ENCODE measurements around the gene PTP4A1.
A peak's percentile ranks its signal among the peaks of the same experiment; 100 is the strongest.

PTP4A1 gene

DNA sequence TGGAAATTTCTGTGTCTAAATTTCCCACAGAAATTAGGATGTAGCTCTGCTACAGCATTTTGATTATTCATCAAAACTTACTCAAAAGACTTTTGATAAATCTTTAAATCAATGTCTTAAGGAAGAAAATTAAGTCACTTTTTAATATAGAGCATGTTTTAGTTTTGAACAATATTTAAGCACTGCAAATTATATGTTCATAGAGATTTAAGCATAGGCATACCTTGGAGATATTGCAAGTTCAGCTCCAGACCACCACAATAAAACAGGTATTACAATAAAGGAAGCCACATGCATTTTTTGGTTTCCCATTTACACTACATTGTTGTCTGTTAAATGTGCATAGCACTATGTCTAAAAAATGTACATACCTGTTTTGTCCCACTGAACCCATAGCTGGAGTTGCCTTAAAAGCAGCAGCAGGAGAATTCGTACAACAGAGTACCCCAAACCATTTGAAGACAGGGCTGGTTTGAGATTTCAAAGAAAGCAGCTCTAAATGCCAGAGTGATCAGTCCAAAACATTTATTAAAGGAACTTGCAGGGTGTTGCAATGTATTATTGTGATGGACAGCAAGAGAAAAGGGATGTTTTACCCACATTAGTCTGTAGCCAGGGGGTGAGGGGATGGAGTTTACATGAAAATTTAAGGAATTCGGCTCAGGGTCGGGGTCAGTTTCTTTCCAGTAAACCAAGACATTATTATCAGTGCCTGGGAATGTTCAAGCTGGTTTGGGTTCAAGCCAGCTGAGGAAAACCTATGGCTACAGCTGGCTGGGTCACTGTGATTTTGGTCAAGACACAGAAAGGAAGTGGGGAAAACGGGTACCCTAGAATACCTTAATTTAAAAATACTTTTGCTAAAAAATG is 6.3 kb upstream of the PTP4A1 start:
- Mint-ChIP-seq H3K36me3 (ENCODE audit: low read depth) (no peaks in the 10 kb centered on the region), H3K4me1 (ENCODE audit: low read depth) (no peaks in the 10 kb centered on the region), H3K4me3 (no peak overlapping the region), H3K27me3 (peaks cover 2% of the 10 kb centered on the region), H3K27ac (no peak overlapping the region), H3K9me3 (no peaks in the 10 kb centered on the region)
- intact Hi-C loops (cut with micrococcal nuclease): no loop called here

DNA sequence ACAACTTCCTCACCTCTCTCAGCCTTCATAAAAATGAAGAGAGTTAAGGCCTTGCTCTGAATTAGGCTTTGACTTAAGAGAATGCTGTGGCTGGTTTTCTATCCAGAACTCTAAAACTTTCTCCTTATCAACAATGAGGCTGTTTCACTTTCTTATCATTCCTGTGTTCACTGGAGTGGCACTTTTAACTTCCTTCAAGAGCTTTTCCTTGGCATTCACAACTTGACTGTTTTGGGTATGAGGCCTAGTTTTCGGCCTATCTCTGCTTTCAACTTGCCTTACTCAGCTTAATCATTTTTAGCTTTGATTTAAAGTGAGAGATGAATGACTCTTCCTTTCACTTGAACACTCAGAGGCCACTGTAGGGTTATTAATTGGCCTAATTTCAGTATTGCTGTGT is 4.3 kb upstream of the PTP4A1 start:
- intact Hi-C loops (cut with micrococcal nuclease): no loop called here
- H3K4me3 Mint-ChIP-seq: no peak overlapping the region
- H3K9me3 Mint-ChIP-seq: no peaks in the 10 kb centered on the region
- H3K36me3 Mint-ChIP-seq (ENCODE audit: low read depth): peaks cover 8% of the 10 kb centered on the region
- peaks cover 2% of the 10 kb centered on the region for H3K27me3 Mint-ChIP-seq
- H3K4me1 Mint-ChIP-seq (ENCODE audit: low read depth): no peaks in the 10 kb centered on the region
- H3K27ac Mint-ChIP-seq: no peak overlapping the region

DNA sequence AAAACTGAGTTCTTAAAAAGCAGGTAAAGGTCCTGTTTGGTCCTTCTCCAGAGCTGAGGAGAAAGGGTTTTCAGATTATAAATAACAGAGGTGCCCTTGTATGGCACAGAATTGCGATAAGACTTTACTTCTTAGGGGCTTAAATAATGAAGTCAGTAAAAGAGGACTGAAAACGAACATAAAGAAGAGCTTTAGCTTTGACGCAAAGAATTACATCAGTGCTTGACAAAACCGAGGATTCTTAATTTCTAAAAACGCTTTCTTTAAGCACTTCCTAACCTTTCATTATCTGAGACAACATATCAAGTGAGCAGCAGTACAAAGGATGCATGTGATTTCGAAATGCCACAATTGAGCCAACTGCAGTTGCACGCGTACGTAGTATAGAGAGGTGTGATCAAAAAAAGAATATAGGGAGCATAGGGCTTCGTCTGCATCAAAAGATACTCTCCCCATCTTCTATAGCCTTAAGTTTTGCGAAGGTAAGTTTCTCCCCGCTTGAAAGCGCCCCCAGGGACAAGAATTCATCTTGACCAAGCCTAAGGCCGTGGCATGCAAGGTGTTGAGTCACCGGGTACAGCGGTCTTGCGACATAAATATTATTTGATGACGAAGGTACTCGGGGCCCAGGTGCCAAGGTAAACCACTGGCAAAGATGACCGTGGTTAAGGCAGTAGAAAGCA is 778 bp upstream of the PTP4A1 start:
- intact Hi-C loops (cut with micrococcal nuclease): no loop called here
- H3K4me1 Mint-ChIP-seq (ENCODE audit: low read depth): peaks cover 5% of the 10 kb centered on the region
- peaks cover 28% of the 10 kb centered on the region for H3K36me3 Mint-ChIP-seq (ENCODE audit: low read depth)
- H3K9me3 Mint-ChIP-seq: no peaks in the 10 kb centered on the region
- H3K27ac Mint-ChIP-seq: peak overlapping the region; percentile 97
- H3K4me3 Mint-ChIP-seq: peak overlapping the region; percentile 93
- peaks cover 2% of the 10 kb centered on the region for H3K27me3 Mint-ChIP-seq

GRCh38 chr6:63572747-63573075 is 431 bp downstream of the PTP4A1 start:
- peaks cover 2% of the 10 kb centered on the region for H3K27me3 Mint-ChIP-seq
- no peaks in the 10 kb centered on the region for H3K9me3 Mint-ChIP-seq
- intact Hi-C loops (cut with micrococcal nuclease): loop anchor here (1.0 kb wide), 2 partner anchors 63 to 220 kb away; partner anchors contain the start of gene PHF3
- H3K4me1 Mint-ChIP-seq (ENCODE audit: low read depth): peaks cover 5% of the 10 kb centered on the region
- peak overlapping the region; percentile 97 for H3K27ac Mint-ChIP-seq
- H3K36me3 Mint-ChIP-seq (ENCODE audit: low read depth): peaks cover 39% of the 10 kb centered on the region
- peak overlapping the region; percentile 93 for H3K4me3 Mint-ChIP-seq

DNA sequence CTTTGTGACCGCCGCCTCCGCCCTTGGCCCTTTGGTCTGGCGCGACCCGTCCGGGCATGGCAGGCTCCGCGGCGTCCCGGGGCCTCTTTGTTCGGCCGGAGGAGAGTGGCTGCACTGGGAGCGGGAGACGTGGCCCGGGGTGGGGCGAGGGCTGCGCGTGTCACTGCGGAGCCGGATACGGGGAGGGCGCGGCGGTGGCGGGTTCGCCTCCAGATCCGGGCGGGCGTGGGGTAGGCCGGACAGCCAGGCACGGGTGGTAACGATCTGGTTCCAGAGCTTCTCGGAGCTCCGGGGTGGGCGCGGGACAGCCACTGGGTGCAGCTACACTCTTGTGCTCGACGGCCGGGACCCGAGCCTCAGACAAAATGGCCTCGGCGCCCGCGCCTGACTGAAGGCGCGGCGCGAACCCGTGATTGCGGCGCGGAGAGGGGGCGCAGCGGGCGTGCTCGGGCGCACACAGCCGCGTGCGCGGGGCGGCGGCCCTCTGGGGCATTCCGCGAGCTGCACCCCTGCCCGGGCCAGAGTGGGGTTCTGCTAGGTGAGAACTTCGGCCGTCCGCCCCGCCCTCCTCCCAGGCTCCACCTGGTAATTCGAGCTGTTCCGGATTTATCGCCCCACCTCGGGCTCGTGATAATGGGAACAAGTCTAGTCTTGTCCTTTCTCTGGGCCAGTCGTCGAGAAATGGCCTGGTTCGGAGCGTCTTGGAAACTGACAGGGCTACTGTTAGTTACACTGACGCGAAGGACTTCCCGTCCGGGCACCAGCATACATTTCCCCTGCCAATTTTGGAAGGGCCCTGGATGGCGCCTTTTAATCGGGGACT is 1.0 kb downstream of the PTP4A1 start:
- Mint-ChIP-seq H3K9me3 (no peaks in the 10 kb centered on the region), H3K36me3 (ENCODE audit: low read depth) (peaks cover 39% of the 10 kb centered on the region), H3K4me3 (peak overlapping the region; percentile 93), H3K27ac (peak overlapping the region; percentile 97), H3K27me3 (peaks cover 2% of the 10 kb centered on the region), H3K4me1 (ENCODE audit: low read depth) (peaks cover 5% of the 10 kb centered on the region)
- intact Hi-C loops (cut with micrococcal nuclease): loop anchor here (1.0 kb wide), 2 partner anchors 62 to 221 kb away; partner anchors contain the start of gene PHF3

DNA sequence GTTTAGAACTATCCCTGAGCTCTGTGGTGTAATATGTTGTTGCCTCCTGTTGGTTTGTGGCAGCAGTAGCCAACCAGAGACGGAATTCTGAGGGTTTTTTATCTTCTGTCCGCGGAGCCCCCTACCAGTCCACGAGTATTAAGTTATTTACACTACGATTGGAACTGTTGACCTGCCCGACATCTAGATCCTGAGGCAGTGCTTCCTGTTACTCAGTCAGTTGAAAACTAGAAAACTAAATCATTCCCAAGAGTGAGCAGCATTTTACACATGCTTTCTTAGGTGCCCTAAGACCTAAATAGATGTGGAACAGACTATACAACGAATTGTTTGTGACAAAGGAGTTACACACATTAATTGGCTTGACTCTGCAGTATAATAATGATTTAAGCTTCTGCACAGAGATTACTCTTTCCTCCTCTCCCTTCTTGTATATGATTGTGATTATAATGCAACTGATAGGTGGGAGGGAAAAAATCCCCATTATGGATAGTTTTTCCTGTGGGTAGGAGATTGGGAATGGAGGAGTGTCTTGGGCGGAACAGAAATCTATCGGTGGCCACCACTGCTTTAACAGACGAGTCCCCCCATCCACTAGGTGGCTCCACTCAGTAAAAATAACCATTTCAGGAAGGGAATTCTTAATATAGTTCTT is 1.7 kb downstream of the PTP4A1 start:
- peak overlapping the region; percentile 93 for H3K4me3 Mint-ChIP-seq
- H3K27ac Mint-ChIP-seq: peak overlapping the region; percentile 97
- peaks cover 43% of the 10 kb centered on the region for H3K36me3 Mint-ChIP-seq (ENCODE audit: low read depth)
- peaks cover 2% of the 10 kb centered on the region for H3K27me3 Mint-ChIP-seq
- H3K9me3 Mint-ChIP-seq: no peaks in the 10 kb centered on the region
- peaks cover 5% of the 10 kb centered on the region for H3K4me1 Mint-ChIP-seq (ENCODE audit: low read depth)
- intact Hi-C loops (cut with micrococcal nuclease): loop anchor here (1.0 kb wide), 2 partner anchors 61 to 222 kb away; partner anchors contain the start of gene PHF3

GRCh38 chr6:63574554-63574900 is 2.2 kb downstream of the PTP4A1 start:
- peaks cover 2% of the 10 kb centered on the region for H3K27me3 Mint-ChIP-seq
- peak overlapping the region; percentile 97 for H3K27ac Mint-ChIP-seq
- peaks cover 48% of the 10 kb centered on the region for H3K36me3 Mint-ChIP-seq (ENCODE audit: low read depth)
- H3K9me3 Mint-ChIP-seq: no peaks in the 10 kb centered on the region
- no peak overlapping the region for H3K4me3 Mint-ChIP-seq
- intact Hi-C loops (cut with micrococcal nuclease): no loop called here
- H3K4me1 Mint-ChIP-seq (ENCODE audit: low read depth): peaks cover 5% of the 10 kb centered on the region

GRCh38 chr6:63576147-63576772 is 4.0 kb downstream of the PTP4A1 start:
- intact Hi-C loops (cut with micrococcal nuclease): no loop called here
- H3K4me1 Mint-ChIP-seq (ENCODE audit: low read depth): peaks cover 5% of the 10 kb centered on the region

GRCh38 chr6:63576985-63577712 is 4.9 kb downstream of the PTP4A1 start:
- intact Hi-C loops (cut with micrococcal nuclease): no loop called here
- Mint-ChIP-seq H3K36me3 (ENCODE audit: low read depth) (peaks cover 68% of the 10 kb centered on the region), H3K27me3 (no peaks in the 10 kb centered on the region)

More at GRCh38 chr6:63576147-63576772, 4.0 kb downstream of the PTP4A1 start:
- Mint-ChIP-seq H3K36me3 (ENCODE audit: low read depth) (peaks cover 65% of the 10 kb centered on the region), H3K4me3 (no peak overlapping the region), H3K27ac (no peak overlapping the region), H3K9me3 (no peaks in the 10 kb centered on the region), H3K27me3 (no peaks in the 10 kb centered on the region)

GRCh38 chr6:63578757-63579156 is 6.5 kb downstream of the PTP4A1 start:
- Mint-ChIP-seq H3K27ac (no peak overlapping the region), H3K4me1 (ENCODE audit: low read depth) (peaks cover 5% of the 10 kb centered on the region), H3K36me3 (ENCODE audit: low read depth) (peaks cover 52% of the 10 kb centered on the region), H3K27me3 (no peaks in the 10 kb centered on the region), H3K4me3 (no peak overlapping the region), H3K9me3 (no peaks in the 10 kb centered on the region)
- intact Hi-C loops (cut with micrococcal nuclease): no loop called here

More at GRCh38 chr6:63576985-63577712, 4.9 kb downstream of the PTP4A1 start:
- no peak overlapping the region for H3K4me3 Mint-ChIP-seq
- H3K27ac Mint-ChIP-seq: no peak overlapping the region
- H3K9me3 Mint-ChIP-seq: no peaks in the 10 kb centered on the region
- peaks cover 5% of the 10 kb centered on the region for H3K4me1 Mint-ChIP-seq (ENCODE audit: low read depth)

GRCh38 chr6:63579937-63580703 is 7.8 kb downstream of the PTP4A1 start:
- H3K27me3 Mint-ChIP-seq: no peaks in the 10 kb centered on the region
- no peak overlapping the region for H3K27ac Mint-ChIP-seq
- intact Hi-C loops (cut with micrococcal nuclease): no loop called here
- H3K36me3 Mint-ChIP-seq (ENCODE audit: low read depth): peaks cover 45% of the 10 kb centered on the region
- no peak overlapping the region for H3K4me3 Mint-ChIP-seq
- no peaks in the 10 kb centered on the region for H3K9me3 Mint-ChIP-seq
- no peaks in the 10 kb centered on the region for H3K4me1 Mint-ChIP-seq (ENCODE audit: low read depth)

- Mint-ChIP-seq H3K9me3 (no peaks in the 10 kb centered on the region), H3K27ac (no peak overlapping the region), H3K27me3 (no peaks in the 10 kb centered on the region), H3K4me1 (ENCODE audit: low read depth) (no peaks in the 10 kb centered on the region), H3K36me3 (ENCODE audit: low read depth) (peaks cover 45% of the 10 kb centered on the region), H3K4me3 (no peak overlapping the region)
- intact Hi-C loops (cut with micrococcal nuclease): no loop called here
Measured at GRCh38 chr6:63580704-63580961, 8.4 kb downstream of the PTP4A1 start.
